HepG2 (cell line): Measurements from ENCODE around the gene ARHGAP26.

Source experiments
- BRCA1 ChIP-seq: sonication (generic); formaldehyde crosslinking; IDR thresholded peaks from 2 replicates; pipeline ENCODE4 v1.4.0; 2020; ENCODE audit warnings: missing genetic modification reagents
- CTCF ChIP-seq: sonication (generic); formaldehyde crosslinking; IDR thresholded peaks from 2 replicates; pipeline ENCODE4 v1.5.0; 2020; ENCODE audit warnings: mild to moderate bottlenecking, missing genetic modification reagents, moderate library complexity
- EP300 ChIP-seq, 3 experiments: sonication (generic) in 1 of 3; formaldehyde crosslinking in 1 of 3; IDR thresholded peaks; 2 replicates each; pipeline versions ENCODE4 v1.5.1 to v1.6.1; 2011 to 2020; ENCODE audit warnings: low read depth in 2 of 3, low read length in 2 of 3, borderline replicate concordance in 1 of 3, improper control_type of control experiment in 1 of 3, mild to moderate bottlenecking in 1 of 3, missing genetic modification reagents in 1 of 3, moderate library complexity in 1 of 3
- HCFC1 ChIP-seq: fragments of 150-350 bp; IDR thresholded peaks from 2 replicates; pipeline ENCODE4 v1.6.1; 2014; ENCODE audit warnings: low read depth, low read length
- MAFK ChIP-seq, 2 experiments: IDR thresholded peaks in 1 of 2; conservative IDR thresholded peaks in 1 of 2; 2 replicates each; pipeline ENCODE4 v1.6.1; 2011; ENCODE audit warnings: improper control_type of control experiment in 2 of 2, low read length in 2 of 2
- NFYC ChIP-seq: IDR thresholded peaks from 2 replicates; pipeline ENCODE4 v1.6.1; 2016; ENCODE audit warnings: missing genetic modification reagents, missing compliant biosample characterization
- SP1 ChIP-seq, 2 experiments: fragments of 450-650 bp in 1 of 2; sonication (generic) in 1 of 2; formaldehyde crosslinking in 1 of 2; IDR thresholded peaks; 2 replicates each; pipeline versions ENCODE4 v1.4.0 to v1.6.1; 2016 to 2020; ENCODE audit warnings: missing genetic modification reagents in 1 of 2
- ZBTB20 ChIP-seq: sonication (generic); formaldehyde crosslinking; IDR thresholded peaks from 2 replicates; pipeline ENCODE4 v1.8.1; 2023; ENCODE audit warnings: missing genetic modification reagents, low read depth, mild to moderate bottlenecking, borderline replicate concordance
- TF ChIP-seq, protein P1 (sequence below), 2 experiments: IDR thresholded peaks; 2 replicates each; pipeline ENCODE4 v1.6.1; 2011 to 2012; ENCODE audit warnings: low read length in 2 of 2, borderline replicate concordance in 1 of 2, low read depth in 1 of 2, mild to moderate bottlenecking in 1 of 2, moderate library complexity in 1 of 2

DNA sequence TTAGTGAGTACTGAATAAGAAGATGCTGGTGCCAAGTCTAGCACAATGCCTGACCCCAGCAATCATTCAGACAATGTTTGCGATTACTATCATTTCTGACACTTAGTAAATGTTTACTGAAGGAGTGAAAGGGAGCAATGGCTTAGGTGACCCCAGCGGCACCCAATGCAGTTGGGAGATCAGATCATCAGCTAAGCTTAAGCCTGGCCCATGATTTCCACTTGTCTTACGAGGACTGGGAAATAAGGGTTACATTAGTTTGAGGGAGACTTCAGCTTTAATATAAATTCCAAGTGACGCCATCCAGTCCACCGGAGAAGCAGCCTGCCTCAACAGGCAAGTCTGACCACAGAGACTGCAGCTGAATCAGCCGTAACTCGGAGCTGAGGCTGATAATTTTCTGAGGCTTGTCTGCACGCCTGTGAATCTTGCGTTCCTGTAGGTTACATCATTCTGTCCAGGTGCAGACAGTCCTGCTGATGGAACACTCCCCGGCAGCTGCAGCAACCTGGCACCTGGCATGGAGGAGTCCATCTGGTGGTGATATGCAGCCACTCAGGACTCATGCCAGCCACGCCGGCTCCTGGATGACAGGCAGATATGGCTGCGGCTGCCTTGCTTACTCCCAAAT, 49.4 kb upstream of the ARHGAP26 start:
- no peak for TF ChIP-seq BRCA1 (CRISPR knock-in tag)
- TF ChIP-seq SP1 (IDR thresholded peaks at IDR 0.05) = no peak
- TF ChIP-seq SP1 (CRISPR knock-in tag; IDR thresholded peaks at IDR 0.05) = no peak
- no peak for TF ChIP-seq MAFK (conservative IDR thresholded peaks at IDR 0.05 in 1 of 2, IDR thresholded peaks at IDR 0.05 in 1 of 2; ENCODE audit: low read length in 2 of 2)
- TF ChIP-seq CTCF (CRISPR knock-in tag) = no peak
- TF ChIP-seq ZBTB20 (CRISPR knock-in tag) = no peak
- TF ChIP-seq HCFC1 = no peak
- no peak for TF ChIP-seq EP300 (IDR thresholded peaks at IDR 0.05; ENCODE audit: low read depth in 2 of 2, low read length in 2 of 2)
- no peak for TF ChIP-seq EP300 (CRISPR knock-in tag; IDR thresholded peaks at IDR 0.05; ENCODE audit: borderline replicate concordance)
- TF ChIP-seq NFYC (CRISPR knock-in tag) = no peak
- TF ChIP-seq, protein P1, sequence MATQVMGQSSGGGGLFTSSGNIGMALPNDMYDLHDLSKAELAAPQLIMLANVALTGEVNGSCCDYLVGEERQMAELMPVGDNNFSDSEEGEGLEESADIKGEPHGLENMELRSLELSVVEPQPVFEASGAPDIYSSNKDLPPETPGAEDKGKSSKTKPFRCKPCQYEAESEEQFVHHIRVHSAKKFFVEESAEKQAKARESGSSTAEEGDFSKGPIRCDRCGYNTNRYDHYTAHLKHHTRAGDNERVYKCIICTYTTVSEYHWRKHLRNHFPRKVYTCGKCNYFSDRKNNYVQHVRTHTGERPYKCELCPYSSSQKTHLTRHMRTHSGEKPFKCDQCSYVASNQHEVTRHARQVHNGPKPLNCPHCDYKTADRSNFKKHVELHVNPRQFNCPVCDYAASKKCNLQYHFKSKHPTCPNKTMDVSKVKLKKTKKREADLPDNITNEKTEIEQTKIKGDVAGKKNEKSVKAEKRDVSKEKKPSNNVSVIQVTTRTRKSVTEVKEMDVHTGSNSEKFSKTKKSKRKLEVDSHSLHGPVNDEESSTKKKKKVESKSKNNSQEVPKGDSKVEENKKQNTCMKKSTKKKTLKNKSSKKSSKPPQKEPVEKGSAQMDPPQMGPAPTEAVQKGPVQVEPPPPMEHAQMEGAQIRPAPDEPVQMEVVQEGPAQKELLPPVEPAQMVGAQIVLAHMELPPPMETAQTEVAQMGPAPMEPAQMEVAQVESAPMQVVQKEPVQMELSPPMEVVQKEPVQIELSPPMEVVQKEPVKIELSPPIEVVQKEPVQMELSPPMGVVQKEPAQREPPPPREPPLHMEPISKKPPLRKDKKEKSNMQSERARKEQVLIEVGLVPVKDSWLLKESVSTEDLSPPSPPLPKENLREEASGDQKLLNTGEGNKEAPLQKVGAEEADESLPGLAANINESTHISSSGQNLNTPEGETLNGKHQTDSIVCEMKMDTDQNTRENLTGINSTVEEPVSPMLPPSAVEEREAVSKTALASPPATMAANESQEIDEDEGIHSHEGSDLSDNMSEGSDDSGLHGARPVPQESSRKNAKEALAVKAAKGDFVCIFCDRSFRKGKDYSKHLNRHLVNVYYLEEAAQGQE (IDR thresholded peaks at IDR 0.05; ENCODE audit: borderline replicate concordance in 1 of 2, low read depth in 1 of 2, low read length in 2 of 2) = no peak
